Endothelial cell of umbilical vein (primary cell): ENCODE data around the gene GRIK3. TPM values are rescaled to one million over a fixed set of nuclear protein-coding genes. Genes with fewer than 3 reads are reported as not detected.

ENCODE experiments used
- BruUV-seq: library from RNA; stranded (reverse); fragments of 400-500 nt; replicated peaks from 2 replicates; lab custom pipeline; 2021; lab: Mats Ljungman, UMichigan
- CTCF ChIA-PET: fragments of 300-600, 350-600 bp; sonication (Branson Sonifier 250); formaldehyde crosslinking; loops from one replicate; lab custom pipeline; 2021; ENCODE audit warnings: antibody characterized with exemption, inconsistent platforms; lab: Charles Lee
- POLR2A ChIA-PET: fragments of 300-600, 350-600 bp; sonication (Branson Sonifier 250); formaldehyde crosslinking; loops from one replicate; lab custom pipeline; 2021; ENCODE audit warnings: antibody characterized with exemption, inconsistent platforms; lab: Charles Lee
- DNase-seq: peaks from one replicate; pipeline ENCODE4 v3.0.0-alpha.2; 2011; ENCODE audit warnings: low read depth, low spot score
- FAIRE-seq: peaks from 2 replicates; lab custom pipeline; 2011; peaks lifted over from hg19 to GRCh38; lab: Jason Lieb, UNC
- H2AFZ ChIP-seq: 2 replicates; pipeline ENCODE4 v1.6.0; 2012; ENCODE audit warnings: low read depth, low read length, control low read depth, inconsistent platforms
- H3K27ac ChIP-seq: 2 replicates; pipeline ENCODE4 v1.5.1; 2011; ENCODE audit warnings: low read depth, mild to moderate bottlenecking, control low read depth, low read length, moderate library complexity; ENCODE audit not compliant: insufficient read depth
- H3K27me3 ChIP-seq, 2 experiments: 2 replicates each; pipeline versions ENCODE4 v1.6.0 to v1.6.1; 2011; ENCODE audit warnings: low read length in 2 of 2, mixed read lengths in 1 of 2; ENCODE audit not compliant: control insufficient read depth in 2 of 2, insufficient read depth in 2 of 2
- H3K36me3 ChIP-seq, 2 experiments: 2 replicates in 1 of 2; 3 replicates in 1 of 2; pipeline ENCODE4 v1.5.1; 2011; ENCODE audit warnings: low read length in 2 of 2, mild to moderate bottlenecking in 1 of 2, moderate library complexity in 1 of 2; ENCODE audit not compliant: control insufficient read depth in 2 of 2, insufficient read depth in 2 of 2; ENCODE audit errors: extremely low read depth in 1 of 2
- H3K4me1 ChIP-seq: 3 replicates; pipeline ENCODE4 v1.5.1; 2011; ENCODE audit warnings: mild to moderate bottlenecking, low read length; ENCODE audit not compliant: control insufficient read depth, insufficient read depth; ENCODE audit errors: extremely low read depth
- H3K4me2 ChIP-seq: 2 replicates; pipeline ENCODE4 v1.6.1; 2011; ENCODE audit warnings: low read length, control low read depth, mixed read lengths; ENCODE audit not compliant: insufficient read depth
- H3K4me3 ChIP-seq, 3 experiments: fragments of 200-600 bp in 1 of 3; sonication (generic), shearing (Covaris generic) in 1 of 3; replicated peaks in 1 of 3; 2 replicates each; pipeline ENCODE4 v1.5.1; 2011 to 2016; ENCODE audit warnings: control low read depth in 3 of 3, low read length in 3 of 3, mild to moderate bottlenecking in 2 of 3, inconsistent platforms in 1 of 3, low read depth in 1 of 3, moderate library complexity in 1 of 3; ENCODE audit not compliant: insufficient read depth in 1 of 3
- H3K79me2 ChIP-seq: 2 replicates; pipeline ENCODE4 v1.6.0; 2012; ENCODE audit warnings: low read length, inconsistent platforms; ENCODE audit not compliant: control insufficient read depth, insufficient read depth
- H3K9ac ChIP-seq: replicated peaks from 2 replicates; pipeline ENCODE3; 2011; ENCODE audit warnings: low read length, control low read depth; ENCODE audit not compliant: insufficient read depth; ENCODE audit errors: extremely low read depth
- H3K9me1 ChIP-seq: replicated peaks from 3 replicates; pipeline ENCODE4 v1.6.0; 2011; ENCODE audit warnings: mild to moderate bottlenecking, low read length; ENCODE audit not compliant: control insufficient read depth, insufficient read depth; ENCODE audit errors: extremely low read depth
- H3K9me3 ChIP-seq: replicated peaks from 2 replicates; pipeline ENCODE4 v1.5.1; 2012; ENCODE audit warnings: low read length, inconsistent platforms; ENCODE audit not compliant: control insufficient read depth, insufficient read depth
- H4K20me1 ChIP-seq: replicated peaks from 2 replicates; pipeline ENCODE3; 2011; ENCODE audit warnings: mild to moderate bottlenecking, low read length; ENCODE audit not compliant: control insufficient read depth, insufficient read depth; ENCODE audit errors: extremely low read depth
- CTCF ChIP-seq, 2 donors: IDR thresholded peaks; 1 replicate in 1 of 2; 2 replicates in 1 of 2; pipeline ENCODE4 v1.5.1; 2011; ENCODE audit warnings: low read length in 2 of 2, mild to moderate bottlenecking in 2 of 2, moderate library complexity in 2 of 2, control low read depth in 1 of 2, inconsistent platforms in 1 of 2, low read depth in 1 of 2; ENCODE audit not compliant: insufficient read depth in 1 of 2; ENCODE audit errors: extremely low read depth in 1 of 2
- EZH2 ChIP-seq: IDR thresholded peaks from 2 replicates; pipeline ENCODE4 v1.6.1; 2012; ENCODE audit warnings: borderline replicate concordance, low read depth, mild to moderate bottlenecking, moderate library complexity, low read length, inconsistent platforms; ENCODE audit not compliant: severe bottlenecking
- FOS ChIP-seq: IDR thresholded peaks from 2 replicates; pipeline ENCODE4 v1.6.1; 2011; ENCODE audit warnings: mild to moderate bottlenecking, low read length, moderate library complexity, borderline replicate concordance; ENCODE audit not compliant: insufficient read depth
- GATA2 ChIP-seq: IDR thresholded peaks from 2 replicates; pipeline ENCODE4 v1.7.0; 2011; ENCODE audit warnings: low read depth, mild to moderate bottlenecking, moderate library complexity, mixed read lengths, low read length; ENCODE audit not compliant: insufficient read length, insufficient read depth
- JUN ChIP-seq: IDR thresholded peaks from 2 replicates; pipeline ENCODE4 v1.6.1; 2011; ENCODE audit warnings: borderline replicate concordance, low read depth; ENCODE audit not compliant: insufficient read length, insufficient read depth
- MAX ChIP-seq: IDR thresholded peaks from 2 replicates; pipeline ENCODE4 v1.6.1; 2011; ENCODE audit not compliant: insufficient read depth, insufficient read length
- MYC ChIP-seq: IDR thresholded peaks from one replicate; pipeline ENCODE4 v1.6.1; 2011; ENCODE audit warnings: mild to moderate bottlenecking, low read depth, low read length
- POLR2A ChIP-seq: IDR thresholded peaks from 2 replicates; pipeline ENCODE4 v1.6.1; 2012; ENCODE audit warnings: low read depth, mild to moderate bottlenecking, control low read depth, low read length
- POLR2AphosphoS5 ChIP-seq: IDR thresholded peaks from 2 replicates; pipeline ENCODE4 v1.6.1; 2012; ENCODE audit warnings: low read depth, mild to moderate bottlenecking, control low read depth, low read length, moderate library complexity; ENCODE audit not compliant: insufficient read depth
- dilution Hi-C: fragments of 300-500 bp; cut with MboI; formaldehyde crosslinking; loops from one replicate; pipeline ENCODE4 v1.15.0; 2019; ENCODE audit warnings: low sequenced_read_pairs; ENCODE audit not compliant: extremely low pct_ligation_motif_present
- intact Hi-C: fragments of 100-400 bp; cut with micrococcal nuclease; formaldehyde crosslinking; loops from one replicate; pipeline ENCODE4 v1.10.0; 2022
- polyA plus RNA-seq, 4 experiments: library from polyadenylated mRNA; depleted of rRNA in 3 of 4; stranded (reverse) in 3 of 4; unstranded in 1 of 4; fragments of >200 nt; gene quantifications; 2 replicates each; pipeline versions ENCODE4 v1.2.1 to v1.2.3, GENCODE V29; 2011 to 2012; ENCODE audit warnings: missing spikeins in 1 of 4
- total RNA-seq: library from RNA; stranded (reverse); gene quantifications from 2 replicates; pipeline ENCODE4 v1.2.3, GENCODE V29; 2021

The GRIK3 gene
- total and polyA plus RNA-seq, 2 donors (not counting 3 experiments of a cell fraction or from before 2014, with no cell fraction given), result not detected

- H3K9me1 ChIP-seq, result no peaks in the 10 kb centered on the region
- no peak for DNase-seq
- no peaks in the 10 kb centered on the region for H3K27me3 ChIP-seq
- H3K79me2 ChIP-seq, result no peaks in the 10 kb centered on the region
- H4K20me1 ChIP-seq, result no peaks in the 10 kb centered on the region
- H3K4me2 ChIP-seq, result no peak overlapping the region
- CTCF ChIA-PET, result no interaction called here
- no peaks in the 10 kb centered on the region for H3K36me3 ChIP-seq
- POLR2A ChIA-PET, result no interaction called here
- H3K9ac ChIP-seq, result no peak overlapping the region
- no peak for FAIRE-seq
- intact Hi-C loops (no loop called here), dilution Hi-C loops (no loop called here)
- H3K4me3 ChIP-seq, result no peak overlapping the region
- BruUV-seq, result no TSS peak
- no peak overlapping the region for H3K27ac ChIP-seq
- TF ChIP-seq JUN (no peak), CTCF (IDR thresholded peaks at IDR 0.05; ENCODE audit: extremely low read depth in 1 of 2, insufficient read depth in 1 of 2, low read depth in 1 of 2, low read length in 2 of 2) (no peak), GATA2 (no peak), MAX (no peak), EZH2 (no peak), MYC (no peak), POLR2A (no peak), POLR2AphosphoS5 (no peak), FOS (no peak)
- no peaks in the 10 kb centered on the region for H3K9me3 ChIP-seq
- no peaks in the 10 kb centered on the region for H3K4me1 ChIP-seq
- no peak overlapping the region for H2AFZ ChIP-seq
Measured at GRCh38 chr1:36920371-36920770, 113.9 kb downstream of the GRIK3 start.
